GM10847 (cell line): Measurements from ENCODE around the gene SLC5A7.

Source experiments
- POLR2A ChIP-seq: IDR thresholded peaks from 2 replicates; pipeline ENCODE4 v1.6.1; 2011; ENCODE audit not compliant: insufficient read length; ENCODE audit errors: extremely low read depth

Gene SLC5A7

DNA sequence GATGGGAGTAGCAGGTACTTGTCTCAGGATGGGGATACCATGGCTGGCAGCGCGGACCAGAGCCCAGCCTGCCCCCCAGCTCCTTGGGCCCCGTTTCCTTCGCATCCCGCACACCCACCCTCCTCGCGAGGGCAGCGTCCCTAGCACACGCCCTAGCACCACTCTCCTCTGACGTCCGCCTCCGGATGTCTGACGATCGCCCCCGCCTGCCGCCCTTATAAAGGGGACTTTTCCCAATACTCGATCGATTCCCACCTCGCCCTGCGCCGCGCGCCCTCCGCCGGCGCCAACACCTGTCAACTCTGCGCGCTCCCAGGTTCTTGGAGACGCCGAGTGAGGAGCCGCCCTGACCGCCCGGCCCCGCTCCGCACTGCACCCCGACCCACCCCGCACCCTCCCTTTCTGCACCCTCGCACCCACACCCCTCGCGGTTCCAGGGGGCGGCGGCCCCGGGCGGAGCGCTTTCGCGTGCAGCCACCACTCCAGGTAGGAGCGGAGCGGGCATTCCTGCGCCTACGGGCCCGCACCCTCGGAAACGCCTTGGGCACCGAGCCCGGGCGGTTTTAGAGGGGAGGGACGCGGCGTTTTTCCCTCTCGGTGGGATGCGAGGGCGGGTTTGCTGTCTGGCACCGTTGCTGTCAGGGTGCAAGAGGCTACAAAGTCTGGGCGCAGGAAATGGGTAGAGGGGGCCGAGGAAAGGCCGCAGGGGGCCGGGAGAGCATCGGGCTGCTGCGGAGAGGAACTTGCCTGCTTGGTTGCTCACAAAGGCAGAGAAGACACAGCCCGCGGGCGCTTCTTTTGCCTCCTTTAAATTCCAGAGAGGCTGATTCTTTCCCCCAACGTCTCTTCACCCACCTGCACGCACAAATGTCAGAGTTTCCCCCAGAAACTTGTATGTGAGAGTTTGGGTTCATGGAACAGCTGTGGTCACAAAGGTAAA, at the start of gene SLC5A7:
Gene SLC5A7, plus strand, starts transcription at position 247 of the 940 bp plus-strand sequence. CDS start 1,632 bp downstream, outside the sequence.
- no peak for TF ChIP-seq POLR2A

DNA sequence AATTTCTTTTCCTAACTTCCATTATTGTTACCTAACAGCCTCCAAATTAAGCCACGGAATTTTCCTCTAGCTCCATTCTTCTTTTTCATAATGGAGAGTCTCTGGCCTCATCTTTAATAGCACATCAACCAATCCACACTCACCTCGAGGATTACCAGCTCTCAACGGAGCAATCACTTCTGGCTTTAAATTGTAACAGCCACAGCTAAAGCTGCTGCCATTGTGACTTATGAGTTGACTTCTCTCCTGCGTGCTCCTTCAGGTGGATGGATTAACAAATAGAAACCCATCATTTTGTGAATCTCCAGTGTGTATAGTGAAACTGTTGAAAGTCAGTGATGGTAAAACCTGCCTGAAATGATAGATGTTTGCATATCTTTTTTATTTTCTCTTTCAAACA, 24.9 kb upstream of the SLC5A7 start:
- no peak for TF ChIP-seq POLR2A

DNA sequence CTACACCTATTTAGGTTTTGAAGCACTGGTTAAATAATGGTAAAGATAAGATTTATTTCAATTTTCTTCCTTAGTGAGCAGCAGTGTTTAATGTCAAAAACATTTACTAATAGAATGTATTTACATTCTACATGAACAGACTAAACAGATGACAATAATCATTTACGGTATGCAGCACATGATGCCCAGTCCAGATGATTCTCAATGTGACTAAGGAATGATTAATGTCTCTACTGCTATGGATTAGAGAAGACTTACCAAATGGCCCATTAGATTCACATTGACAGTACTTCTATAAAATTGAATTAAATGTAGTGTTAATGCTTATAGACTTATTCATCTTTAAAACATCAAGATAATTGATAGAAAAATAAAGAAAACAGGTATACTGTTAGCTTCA, 22.1 kb upstream of the SLC5A7 start:
- TF ChIP-seq POLR2A: no peak

DNA sequence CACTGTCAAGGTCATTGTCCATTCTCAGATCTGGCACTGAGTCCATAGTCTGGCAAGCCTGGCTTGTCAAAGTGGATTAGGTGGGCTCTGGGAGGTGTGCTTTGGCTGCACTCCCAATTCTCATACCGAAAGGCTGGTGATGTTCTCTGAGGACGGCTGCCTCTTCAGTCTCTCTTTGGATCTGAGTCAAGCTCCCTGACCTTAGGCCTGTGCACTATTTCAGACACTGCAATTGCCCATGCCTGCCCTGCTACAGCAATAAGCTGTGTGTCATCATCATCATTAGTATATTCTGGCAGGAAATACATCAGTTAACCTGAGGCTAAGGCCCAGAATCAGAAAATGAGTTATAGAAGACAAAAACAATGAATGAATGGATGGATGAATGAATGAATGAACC, 1.6 kb upstream of the SLC5A7 start:
- no peak for TF ChIP-seq POLR2A

DNA sequence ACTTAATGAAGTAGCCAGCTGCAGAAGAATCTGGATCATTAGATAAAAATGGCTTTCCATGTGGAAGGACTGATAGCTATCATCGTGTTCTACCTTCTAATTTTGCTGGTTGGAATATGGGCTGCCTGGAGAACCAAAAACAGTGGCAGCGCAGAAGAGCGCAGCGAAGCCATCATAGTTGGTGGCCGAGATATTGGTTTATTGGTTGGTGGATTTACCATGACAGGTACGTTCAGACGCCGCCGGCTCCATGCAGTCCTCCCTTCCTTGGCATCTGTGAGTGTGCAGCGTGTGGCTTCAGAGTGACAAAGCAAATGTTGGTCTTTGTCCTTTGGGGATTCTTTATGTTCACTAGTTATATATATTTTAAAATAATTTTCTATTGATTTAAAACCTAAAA, 1.8 kb downstream of the SLC5A7 start:
- no peak for TF ChIP-seq POLR2A

DNA sequence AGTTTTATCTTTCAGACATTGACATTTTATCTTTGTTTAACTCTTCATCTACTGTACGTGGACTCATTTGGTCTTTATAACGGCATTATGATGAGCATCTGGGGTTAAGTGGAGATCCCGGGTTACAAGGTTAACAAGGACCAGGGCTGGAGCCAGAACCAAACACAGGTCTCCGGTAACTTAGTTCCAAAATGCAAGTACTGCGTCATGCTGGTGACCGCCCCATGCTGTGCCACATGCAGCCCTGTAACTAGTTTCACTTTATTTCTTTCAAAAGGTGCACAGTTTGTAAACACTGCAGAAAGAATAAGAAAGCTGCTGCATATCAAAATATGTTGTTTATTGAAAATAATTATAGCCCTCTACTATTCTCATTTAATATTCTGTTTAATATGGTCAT, 3.1 kb downstream of the SLC5A7 start:
- no peak for TF ChIP-seq POLR2A

DNA sequence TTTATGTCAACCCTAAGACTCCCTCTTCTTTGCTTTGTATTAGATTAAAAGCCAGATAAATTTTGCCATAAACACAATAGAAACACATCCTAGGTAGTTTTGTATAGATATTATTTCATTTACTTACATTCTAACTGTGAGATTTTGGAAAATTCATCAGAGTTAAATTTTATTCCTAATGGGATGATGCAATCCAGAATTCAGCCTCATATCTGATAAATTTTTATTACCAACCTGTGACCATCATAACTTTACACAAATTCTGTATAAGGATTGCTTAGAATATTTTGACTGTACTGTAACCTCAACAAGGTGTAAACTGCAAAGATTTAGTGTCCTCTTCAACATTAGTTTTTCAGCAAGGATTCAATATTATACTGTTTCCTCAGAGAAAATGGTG, 4.4 kb downstream of the SLC5A7 start:
- no peak for TF ChIP-seq POLR2A

DNA sequence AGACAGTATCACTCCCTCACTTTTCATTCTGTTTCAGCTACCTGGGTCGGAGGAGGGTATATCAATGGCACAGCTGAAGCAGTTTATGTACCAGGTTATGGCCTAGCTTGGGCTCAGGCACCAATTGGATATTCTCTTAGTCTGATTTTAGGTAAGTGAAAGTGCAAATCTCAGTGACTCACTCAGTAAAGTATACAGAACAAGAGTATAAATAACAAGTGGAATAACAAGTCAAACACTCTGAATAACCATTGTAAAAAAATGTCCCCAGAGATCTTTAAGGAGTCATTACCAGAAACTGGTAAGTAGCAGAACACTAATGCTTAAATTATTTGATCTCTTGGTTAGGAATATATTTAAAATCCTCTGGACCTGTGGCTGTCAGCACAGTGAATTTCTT, 5.7 kb downstream of the SLC5A7 start:
- no peak for TF ChIP-seq POLR2A

DNA sequence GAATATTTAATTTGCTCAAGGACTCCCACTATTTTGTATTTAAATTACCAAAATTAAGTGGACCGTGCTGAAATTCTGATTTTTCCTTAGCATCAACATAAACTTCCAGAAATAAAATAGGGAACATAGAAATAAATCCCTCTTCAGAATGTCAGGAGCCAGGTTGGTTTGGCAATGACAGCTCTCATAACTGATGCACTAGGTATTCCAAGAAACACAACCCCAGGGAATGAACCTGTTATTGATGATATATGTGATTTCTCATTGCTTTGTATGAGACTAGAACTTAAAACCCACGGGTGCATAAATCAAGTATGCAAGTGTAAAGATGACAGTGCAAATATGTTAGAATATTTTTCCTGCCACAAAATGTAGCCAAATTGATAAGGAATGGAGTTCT, 12.8 kb downstream of the SLC5A7 start:
- no peak for TF ChIP-seq POLR2A

DNA sequence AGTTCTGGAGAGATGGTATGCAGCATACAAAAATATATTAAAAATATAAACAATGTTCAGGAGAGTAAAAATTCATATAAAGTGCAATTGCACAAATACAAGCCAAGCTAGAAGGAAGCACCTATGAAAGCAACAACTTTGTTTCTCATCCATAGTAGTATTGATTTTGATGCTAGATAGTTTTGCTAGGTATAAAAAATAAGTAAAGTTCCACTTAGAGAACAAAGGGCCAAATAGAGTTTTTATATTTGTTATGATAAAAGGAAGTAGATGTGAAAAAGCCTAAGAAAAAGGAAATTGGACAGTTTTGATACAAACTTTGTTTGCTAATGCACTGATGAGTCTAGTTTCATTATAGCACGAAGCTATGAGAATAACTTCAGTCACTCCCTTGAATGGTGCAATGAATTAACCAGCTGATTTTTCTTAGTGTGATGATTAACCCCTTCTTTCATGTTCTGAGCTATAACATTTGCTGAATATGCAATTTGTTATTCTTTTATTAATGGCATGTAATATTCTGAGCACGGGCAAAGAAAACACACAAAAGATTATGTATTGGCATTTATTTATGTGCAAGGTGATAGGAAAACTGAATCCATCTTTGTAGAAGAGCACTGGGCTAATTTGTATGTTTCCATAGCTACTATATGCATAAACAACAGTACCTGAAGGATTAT, 24.7 kb downstream of the SLC5A7 start:
- TF ChIP-seq POLR2A: no peak

DNA sequence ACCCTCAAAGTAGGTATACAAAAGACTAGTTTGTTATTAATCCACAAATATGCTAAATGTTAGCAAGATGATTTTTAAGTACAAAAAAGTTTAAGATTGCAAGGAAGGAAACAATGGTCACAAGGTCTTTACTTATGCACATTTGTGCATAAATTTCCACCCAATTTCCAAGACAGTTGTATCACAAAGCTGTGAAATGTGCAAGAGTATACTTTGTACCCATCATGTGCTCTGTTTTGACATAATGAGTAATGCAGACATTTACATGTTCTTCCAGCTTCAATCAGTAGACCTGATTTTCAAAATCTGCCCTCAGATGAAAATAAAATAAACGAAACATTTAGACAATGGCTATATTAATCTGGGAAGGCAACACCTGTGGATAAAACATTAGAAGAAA, 27.0 kb downstream of the SLC5A7 start:
- no peak for TF ChIP-seq POLR2A

DNA sequence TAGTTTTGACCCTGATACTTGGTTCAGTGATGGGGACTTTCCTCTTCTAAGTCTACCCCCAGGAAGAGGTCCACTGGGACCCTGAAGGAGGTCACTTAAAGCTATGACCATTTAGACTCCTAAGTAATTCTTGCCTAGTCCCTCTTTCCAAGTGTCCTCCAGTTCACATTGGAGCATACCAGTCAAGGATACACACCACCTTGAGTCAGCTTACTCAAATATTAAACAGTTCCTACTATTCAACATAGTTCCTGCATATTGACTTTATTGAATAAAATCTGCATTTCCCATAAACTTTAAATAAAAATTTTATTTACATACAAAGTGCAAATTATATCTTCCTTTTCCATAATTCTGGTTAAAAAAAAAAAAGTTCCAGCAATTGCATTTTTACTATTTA, 36.3 kb downstream of the SLC5A7 start:
- no peak for TF ChIP-seq POLR2A

DNA sequence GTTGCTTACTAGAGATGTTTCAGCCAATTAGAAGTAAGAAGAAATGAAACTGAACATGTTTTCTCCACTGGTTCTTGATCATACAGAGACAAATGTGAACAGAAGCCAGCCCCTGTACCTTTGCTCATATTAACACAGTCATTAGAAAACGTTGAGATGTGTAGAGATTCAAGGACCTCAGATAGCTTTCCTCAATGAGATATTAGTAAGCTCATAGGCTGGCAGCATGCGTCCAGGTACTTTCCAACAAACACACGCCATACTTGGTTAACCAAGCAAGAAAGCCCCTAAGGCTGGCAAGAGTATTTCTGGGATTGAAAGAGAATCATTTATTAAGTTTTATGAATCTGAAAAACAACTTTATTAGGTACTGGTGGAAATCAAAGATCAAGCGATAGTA, 37.5 kb downstream of the SLC5A7 start:
- no peak for TF ChIP-seq POLR2A

DNA sequence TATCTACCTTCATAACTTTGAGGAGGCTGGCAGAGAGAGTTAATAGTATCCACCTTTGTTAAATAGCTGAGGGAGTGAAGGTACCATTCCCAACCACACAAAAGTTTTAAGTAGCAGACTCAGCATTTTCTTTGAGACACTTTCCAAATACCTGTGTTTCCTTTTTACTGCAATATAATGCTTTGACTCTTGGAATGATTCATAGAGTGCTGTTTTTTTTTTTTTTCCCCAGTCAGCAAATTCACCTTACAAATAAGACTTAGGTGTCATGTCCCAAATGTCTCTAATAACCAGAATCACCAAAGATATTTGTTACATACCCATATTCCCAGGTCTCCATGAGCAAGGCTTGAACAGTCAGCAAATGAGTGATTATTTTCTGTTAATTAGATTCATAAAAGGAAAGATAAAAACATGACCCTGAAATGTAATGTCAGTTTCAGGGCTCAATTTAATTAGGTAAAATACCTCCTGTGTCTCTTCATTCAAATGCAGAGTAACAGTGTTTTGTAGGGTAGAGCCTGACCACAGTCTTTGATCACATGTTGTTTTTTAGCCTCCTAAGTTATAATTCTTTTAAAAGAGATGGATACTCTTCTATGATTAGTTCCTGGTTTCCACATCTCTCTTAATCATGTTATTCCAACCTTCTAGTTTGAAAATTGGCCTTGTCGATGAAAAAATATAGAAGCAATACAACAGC, 39.9 kb downstream of the SLC5A7 start:
- TF ChIP-seq POLR2A: no peak

DNA sequence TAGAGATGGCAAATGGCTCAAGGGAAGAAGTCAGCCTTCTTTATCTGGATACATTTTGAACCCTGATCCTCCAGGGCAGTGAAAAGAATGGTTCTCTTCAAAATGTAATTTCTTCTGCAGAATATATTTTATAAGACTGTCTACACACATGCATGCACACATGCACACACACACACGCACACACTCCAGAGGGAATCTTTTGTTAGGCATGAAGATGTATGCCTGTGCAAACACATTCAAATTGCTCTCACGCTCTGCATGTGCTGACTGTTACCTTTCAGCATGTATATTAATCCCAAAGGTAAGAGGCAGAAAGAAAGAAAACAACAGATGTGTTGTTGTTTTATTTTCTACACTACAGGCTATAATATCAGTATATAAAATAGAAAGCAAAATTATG, 43.2 kb downstream of the SLC5A7 start:
- TF ChIP-seq POLR2A: no peak

DNA sequence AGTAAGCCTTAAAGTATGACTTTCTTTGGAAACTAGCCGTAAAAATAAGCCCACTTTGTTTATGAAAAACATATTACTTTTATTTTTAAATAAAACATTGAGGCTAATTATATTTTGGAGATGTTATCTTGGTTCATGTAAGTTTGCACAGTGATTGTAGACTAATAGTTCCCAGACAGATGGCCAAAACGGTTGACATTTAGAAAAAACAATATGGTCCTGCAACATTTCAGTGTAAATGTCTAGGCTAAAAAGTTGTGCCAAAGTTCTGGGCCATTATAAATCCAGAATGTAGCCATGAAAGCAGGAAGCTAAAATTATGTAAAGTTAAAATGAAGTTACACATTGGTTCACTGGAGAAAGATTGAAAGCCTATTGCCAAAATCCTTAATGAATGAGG, 43.6 kb downstream of the SLC5A7 start:
- no peak for TF ChIP-seq POLR2A
